Measurements from ENCODE around the gene ITGB4. TPM values are rescaled to one million over a fixed set of nuclear protein-coding genes. Genes with fewer than 3 reads are reported as not detected.
A peak's percentile ranks its signal among the peaks of the same experiment; 100 is the strongest.

Gene ITGB4
- total RNA-seq, 1 experiment from 2014 or later: 5.3 TPM

DNA sequence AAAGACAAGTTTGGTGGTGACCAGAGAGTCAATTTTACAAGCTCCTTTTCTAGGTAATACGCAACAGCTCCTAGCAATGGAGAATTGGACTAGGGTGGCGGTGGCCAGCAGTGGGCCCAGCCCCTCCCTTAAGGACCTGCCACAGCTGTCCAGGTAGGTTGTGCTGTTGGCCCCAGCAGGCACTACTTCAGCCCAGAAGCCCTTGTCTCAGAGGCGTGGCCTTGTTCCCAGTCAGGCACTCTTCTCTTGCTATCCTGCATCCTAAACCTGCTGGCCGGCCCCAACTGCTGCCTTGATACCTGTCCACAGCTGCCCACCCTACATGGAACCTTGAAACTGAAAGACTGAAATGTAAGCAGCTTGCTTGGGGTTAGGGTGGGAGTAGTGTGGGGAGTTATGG is 44.7 kb downstream of the ITGB4 start:
- DNase-seq: peak; percentile 71
- Histone ChIP-seq H3K79me2 (ENCODE audit: insufficient read depth, low read length) (no peaks in the 10 kb centered on the region), H2BK120ac (ENCODE audit: low read depth, low read length, poor library complexity, severe bottlenecking) (no peak overlapping the region), H3K9ac (ENCODE audit: extremely low read depth, insufficient read length, low read length) (no peak overlapping the region), H3T11ph (ENCODE audit: low read length) (no peak overlapping the region), H3K79me1 (ENCODE audit: insufficient read depth, low read depth, low read length, poor library complexity, severe bottlenecking) (no peaks in the 10 kb centered on the region), H2BK20ac (ENCODE audit: low read depth, low read length, poor library complexity, severe bottlenecking) (no peak overlapping the region), H3K27me3 (ENCODE audit: insufficient read depth, low read length) (no peaks in the 10 kb centered on the region), H4K5ac (ENCODE audit: insufficient read length, low read depth, low read length) (no peak overlapping the region), H3K4ac (ENCODE audit: low read depth, low read length) (no peak overlapping the region), H4K20me1 (ENCODE audit: control insufficient read depth, insufficient read depth, insufficient read length) (no peaks in the 10 kb centered on the region), H4K91ac (ENCODE audit: insufficient read length, low read depth, low read length) (no peak overlapping the region), H3K56ac (ENCODE audit: insufficient read length, low read depth, low read length) (no peak overlapping the region), H3K18ac (ENCODE audit: insufficient read length, low read depth, low read length) (no peak overlapping the region), H2AK5ac (ENCODE audit: insufficient read length, low read length) (no peak overlapping the region), H3K23me2 (ENCODE audit: insufficient read length, low read depth, low read length, poor library complexity, severe bottlenecking) (peaks cover 11% of the 10 kb centered on the region), H2BK12ac (ENCODE audit: insufficient read length, low read depth, low read length) (no peak overlapping the region), H2BK15ac (ENCODE audit: low read depth, low read length) (no peak overlapping the region), H3K9me3 (ENCODE audit: control insufficient read depth, low read depth, low read length) (no peaks in the 10 kb centered on the region), H3K4me2 (ENCODE audit: insufficient read depth, insufficient read length, low read length) (no peak overlapping the region), H3K27ac (ENCODE audit: insufficient read length, low read depth, low read length) (no peak overlapping the region), H4K8ac (replicated peaks; ENCODE audit: insufficient read length, low read depth, low read length) (no peak overlapping the region), H2AFZ (ENCODE audit: low read length) (no peak overlapping the region), H3K14ac (ENCODE audit: insufficient read depth, low read length) (no peak overlapping the region; the same call in 1 of the 2 replicates), H2BK5ac (ENCODE audit: insufficient read length, low read length) (no peak overlapping the region), H3K4me1 (ENCODE audit: insufficient read depth, low read length) (no peaks in the 10 kb centered on the region), H3K23ac (ENCODE audit: insufficient read length, low read depth, low read length) (no peak overlapping the region)
- TF ChIP-seq, protein P1, sequence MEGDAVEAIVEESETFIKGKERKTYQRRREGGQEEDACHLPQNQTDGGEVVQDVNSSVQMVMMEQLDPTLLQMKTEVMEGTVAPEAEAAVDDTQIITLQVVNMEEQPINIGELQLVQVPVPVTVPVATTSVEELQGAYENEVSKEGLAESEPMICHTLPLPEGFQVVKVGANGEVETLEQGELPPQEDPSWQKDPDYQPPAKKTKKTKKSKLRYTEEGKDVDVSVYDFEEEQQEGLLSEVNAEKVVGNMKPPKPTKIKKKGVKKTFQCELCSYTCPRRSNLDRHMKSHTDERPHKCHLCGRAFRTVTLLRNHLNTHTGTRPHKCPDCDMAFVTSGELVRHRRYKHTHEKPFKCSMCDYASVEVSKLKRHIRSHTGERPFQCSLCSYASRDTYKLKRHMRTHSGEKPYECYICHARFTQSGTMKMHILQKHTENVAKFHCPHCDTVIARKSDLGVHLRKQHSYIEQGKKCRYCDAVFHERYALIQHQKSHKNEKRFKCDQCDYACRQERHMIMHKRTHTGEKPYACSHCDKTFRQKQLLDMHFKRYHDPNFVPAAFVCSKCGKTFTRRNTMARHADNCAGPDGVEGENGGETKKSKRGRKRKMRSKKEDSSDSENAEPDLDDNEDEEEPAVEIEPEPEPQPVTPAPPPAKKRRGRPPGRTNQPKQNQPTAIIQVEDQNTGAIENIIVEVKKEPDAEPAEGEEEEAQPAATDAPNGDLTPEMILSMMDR (conservative IDR thresholded peaks at IDR 0.05): no peak
- H3K9me3 Mint-ChIP-seq: no peaks in the 10 kb centered on the region
- H3K4me3 Mint-ChIP-seq: peak overlapping the region in 1 of 2 experiments; percentile 23; a peak in 1 of 5 replicates
- H3K27me3 Mint-ChIP-seq (ENCODE audit: low read depth): peaks cover 2% of the 10 kb centered on the region; the same call in 1 of the 2 replicates
- peaks cover 0 to 6% (median 0%) of the 10 kb centered on the region in 3 experiments; a peak in 3 of 7 replicates for H3K36me3 Mint-ChIP-seq (ENCODE audit: insufficient read depth in 1 of 3, low read depth in 3 of 3)
- H3K27ac Mint-ChIP-seq: no peak overlapping the region
- peaks cover 8 to 10% of the 10 kb centered on the region in 2 experiments for H3K4me1 Mint-ChIP-seq
- WGBS (ENCODE audit: extremely low coverage, insufficient read length, low lambda C conversion rate): no CpG with 5 or more reads among the region's 4 CpGs
